ENCODE measurements around the gene CHCHD3.

DNA sequence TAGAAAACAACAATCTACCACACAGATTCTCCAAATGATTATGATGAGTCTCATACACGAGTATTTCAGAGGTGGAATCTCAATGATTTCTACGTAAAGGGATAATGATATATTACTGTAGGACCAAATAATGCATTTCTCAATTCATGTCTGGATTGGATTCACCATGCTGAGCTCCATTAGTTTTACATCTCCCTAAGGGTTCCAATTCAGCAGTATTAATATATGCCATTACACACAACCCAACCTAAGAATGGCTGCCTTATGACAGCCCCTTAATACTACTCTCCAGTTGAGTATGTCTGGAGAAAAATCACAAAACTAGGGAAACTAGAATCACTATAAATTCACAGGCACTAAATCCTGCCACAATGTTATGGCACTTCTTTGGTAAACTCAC is 271.3 kb downstream of the CHCHD3 start:
- TF ChIP-seq, protein P1, sequence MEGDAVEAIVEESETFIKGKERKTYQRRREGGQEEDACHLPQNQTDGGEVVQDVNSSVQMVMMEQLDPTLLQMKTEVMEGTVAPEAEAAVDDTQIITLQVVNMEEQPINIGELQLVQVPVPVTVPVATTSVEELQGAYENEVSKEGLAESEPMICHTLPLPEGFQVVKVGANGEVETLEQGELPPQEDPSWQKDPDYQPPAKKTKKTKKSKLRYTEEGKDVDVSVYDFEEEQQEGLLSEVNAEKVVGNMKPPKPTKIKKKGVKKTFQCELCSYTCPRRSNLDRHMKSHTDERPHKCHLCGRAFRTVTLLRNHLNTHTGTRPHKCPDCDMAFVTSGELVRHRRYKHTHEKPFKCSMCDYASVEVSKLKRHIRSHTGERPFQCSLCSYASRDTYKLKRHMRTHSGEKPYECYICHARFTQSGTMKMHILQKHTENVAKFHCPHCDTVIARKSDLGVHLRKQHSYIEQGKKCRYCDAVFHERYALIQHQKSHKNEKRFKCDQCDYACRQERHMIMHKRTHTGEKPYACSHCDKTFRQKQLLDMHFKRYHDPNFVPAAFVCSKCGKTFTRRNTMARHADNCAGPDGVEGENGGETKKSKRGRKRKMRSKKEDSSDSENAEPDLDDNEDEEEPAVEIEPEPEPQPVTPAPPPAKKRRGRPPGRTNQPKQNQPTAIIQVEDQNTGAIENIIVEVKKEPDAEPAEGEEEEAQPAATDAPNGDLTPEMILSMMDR (IDR thresholded peaks at IDR 0.05; ENCODE audit: poor library complexity): no peak
- TF ChIP-seq EZH2phosphoT487 (IDR thresholded peaks at IDR 0.05; ENCODE audit: low read depth, severe bottlenecking, unreplicated experiment) (no peak), EZH2 (IDR thresholded peaks at IDR 0.05; ENCODE audit: borderline replicate concordance) (no peak)

Data from hepatocyte (in vitro differentiated cells).